ENCODE measurements around the gene GABRD.

GABRD gene

DNA sequence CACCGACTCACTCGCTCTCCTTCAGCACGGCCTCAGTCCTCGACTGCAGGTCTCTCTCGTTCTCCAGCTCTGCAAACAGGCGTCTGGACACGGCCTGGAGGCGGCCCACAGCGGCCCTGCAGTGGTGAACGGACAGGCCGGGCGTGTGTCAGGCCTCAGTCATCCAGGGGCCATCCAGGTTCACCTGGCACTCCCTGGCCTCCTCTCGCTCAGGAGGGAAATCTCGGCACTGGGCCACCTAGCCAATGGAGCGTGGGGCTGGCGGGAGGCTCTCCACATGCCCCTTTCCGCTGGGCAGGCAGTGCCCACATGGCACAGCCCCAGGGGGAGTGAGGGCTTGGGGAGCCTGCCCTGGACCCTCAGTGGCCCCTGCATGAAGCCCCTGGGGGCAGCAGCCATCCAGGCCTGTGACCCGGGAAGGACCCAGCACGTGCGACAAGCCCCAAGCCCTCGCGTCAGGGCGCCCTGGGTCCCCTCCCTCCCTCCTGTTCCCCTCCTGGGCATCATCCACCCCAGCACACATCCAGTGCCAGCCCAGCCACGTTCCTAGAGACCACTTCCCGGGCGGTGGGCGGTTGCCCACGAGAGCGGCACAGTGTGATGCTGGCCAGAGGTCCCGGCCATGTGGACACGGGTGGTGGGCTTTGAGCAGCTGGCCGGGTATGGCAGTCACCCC, 33.6 kb upstream of the GABRD start:
- no peak for DNase-seq

DNA sequence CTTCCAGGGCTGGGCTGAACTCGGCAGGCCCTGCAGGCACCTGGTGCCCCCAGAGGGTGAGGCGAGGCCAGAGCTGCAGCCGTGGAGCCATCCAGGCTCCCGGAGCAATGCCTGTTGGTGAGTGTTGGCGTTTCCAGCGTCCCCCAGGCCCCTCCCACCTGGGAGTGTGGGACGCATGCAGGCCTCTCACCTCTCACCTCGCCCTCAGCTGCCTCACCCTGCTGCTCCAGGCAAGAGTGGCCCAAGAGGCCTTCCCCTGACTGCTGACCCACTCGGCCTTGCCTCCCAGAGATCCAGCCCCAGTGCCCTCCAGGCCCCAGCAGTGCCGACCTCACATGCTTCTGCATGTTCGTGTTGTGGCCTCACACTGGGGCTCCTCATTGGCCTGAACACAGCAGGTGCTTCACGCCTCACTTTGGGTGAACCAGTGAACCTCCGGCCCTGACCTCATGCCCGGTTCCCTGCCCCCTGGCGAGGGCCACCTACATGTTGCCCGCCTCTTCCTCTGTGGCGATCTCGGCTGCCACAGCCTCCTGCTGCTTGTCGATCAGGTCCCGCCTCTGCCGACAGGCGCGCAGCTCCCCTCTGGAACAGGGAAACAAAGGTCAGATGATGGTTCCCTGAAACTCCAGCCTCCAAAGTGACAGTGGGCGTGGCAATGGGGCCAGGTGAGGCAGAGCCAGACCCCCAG, 32.5 kb upstream of the GABRD start:
- DNase-seq: no peak

DNA sequence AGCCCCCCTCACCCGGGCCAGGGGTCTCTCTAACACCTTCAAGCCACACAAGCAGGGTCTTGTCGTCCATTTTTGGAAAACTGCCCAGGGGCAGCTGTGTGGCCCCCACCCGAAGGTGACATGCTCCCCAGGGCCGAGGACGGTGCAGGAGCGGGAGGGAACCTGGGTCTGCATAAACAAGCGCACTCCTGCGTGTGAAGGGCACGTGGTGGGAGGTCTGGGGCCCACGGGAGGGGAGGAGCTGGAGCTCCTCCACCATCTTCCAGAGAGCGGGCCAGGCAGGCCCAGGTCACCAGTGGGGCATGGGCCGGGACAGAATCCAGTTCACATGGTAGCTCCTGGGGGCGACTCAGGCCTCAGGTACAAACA, 32.0 kb upstream of the GABRD start:
- DNase-seq: no peak

DNA sequence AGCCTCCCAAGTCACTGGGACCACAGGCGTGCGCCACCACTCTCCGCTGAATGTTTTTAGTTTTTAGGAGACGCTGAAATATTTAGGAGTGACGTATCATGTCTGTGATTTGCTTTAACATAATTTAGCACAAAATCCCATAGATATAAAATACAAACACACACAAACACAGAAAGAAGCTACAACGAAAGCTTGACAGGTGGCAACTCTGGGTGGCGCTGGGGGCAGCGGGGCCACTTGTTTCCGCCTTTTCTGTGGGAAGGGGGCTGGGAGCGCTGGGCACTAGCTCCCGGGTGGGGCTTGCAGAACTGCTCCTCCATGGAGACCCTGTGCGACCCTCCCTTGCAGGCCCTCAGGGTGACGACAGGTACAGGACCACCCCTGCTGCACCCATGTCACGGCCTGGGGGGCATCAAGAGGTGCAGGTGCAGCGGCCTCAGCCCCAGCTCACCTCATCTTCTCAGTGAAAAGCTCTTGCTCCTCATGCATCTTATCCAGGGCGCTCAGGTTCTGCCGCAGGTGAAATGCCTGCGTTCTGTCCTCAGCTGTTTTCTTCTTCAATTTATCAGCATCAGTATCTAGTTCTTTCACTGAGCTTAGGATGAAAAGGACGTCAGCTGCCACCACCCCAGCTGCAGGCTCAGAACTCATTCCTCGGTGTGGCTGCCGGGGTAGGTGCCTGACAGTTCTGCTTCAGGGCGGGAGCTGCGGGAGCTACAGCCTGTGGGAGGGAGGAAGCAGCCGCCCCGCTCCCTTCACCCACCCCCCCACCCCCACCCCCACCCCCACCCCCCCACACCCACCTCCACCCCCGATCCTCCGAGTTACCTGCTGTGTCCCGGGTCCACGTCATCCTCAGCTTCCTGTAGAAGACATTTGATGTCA, 30.8 kb upstream of the GABRD start:
- no peak for DNase-seq

DNA sequence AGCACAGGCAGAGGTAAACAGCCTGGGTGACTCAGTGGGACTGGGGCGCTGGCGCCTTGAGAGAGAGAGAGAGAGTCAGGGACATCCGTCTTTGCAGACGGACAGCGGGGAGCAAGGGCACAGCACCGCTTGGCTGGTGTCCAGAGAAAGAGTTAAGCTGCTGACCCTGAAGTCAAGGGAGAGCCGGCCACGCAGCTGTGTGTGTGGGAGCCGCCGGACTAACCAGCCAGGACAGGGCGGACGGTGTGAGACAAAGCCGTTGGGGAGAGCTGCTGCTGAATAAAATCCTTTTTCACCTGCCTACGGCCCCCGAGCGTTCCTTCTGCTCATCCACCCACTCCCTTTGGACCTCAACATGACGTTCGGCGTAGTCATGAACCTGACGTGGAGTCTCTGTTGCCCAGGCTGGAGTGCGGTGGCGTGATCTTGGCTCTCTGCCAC, 30.0 kb upstream of the GABRD start:
- no peak for DNase-seq

DNA sequence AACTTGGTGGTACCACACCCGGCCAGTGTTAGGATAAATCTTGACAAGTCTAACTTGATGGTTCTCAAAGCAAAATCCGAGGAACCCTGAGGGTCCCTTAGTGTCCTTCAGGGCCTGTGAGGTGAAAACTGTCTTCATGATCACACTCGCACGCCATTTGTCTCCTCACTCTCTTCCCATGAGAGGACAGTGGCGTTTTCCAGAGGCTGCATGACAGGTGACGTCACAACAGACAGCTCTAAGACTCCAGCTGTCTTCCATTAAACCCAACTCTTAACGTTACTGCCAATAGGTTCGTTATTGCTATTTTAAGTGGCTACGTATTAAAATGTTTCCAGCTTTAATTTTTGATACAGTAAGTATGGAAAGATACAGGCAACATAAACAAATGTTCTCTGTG, 29.4 kb upstream of the GABRD start:
- DNase-seq: no peak

DNA sequence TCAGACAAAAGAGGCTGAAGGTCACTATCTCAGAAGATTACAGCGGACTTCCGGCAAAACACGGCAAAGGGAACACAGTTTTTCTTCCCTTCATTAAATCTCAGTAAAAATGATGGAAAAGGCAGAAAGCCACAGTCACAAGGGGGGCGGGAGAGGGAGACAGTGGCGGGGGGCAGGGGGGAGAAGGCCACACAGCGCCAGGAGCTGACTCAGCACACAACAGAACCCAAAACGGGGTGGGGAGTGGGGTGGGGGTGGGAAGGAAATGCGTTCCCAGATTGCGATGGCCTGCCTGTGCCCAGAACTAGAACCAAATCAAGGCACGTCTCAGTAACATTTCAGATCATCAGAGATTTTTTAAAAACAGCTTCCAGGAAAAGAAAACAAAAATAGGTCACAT, 28.9 kb upstream of the GABRD start:
- no peak for DNase-seq

DNA sequence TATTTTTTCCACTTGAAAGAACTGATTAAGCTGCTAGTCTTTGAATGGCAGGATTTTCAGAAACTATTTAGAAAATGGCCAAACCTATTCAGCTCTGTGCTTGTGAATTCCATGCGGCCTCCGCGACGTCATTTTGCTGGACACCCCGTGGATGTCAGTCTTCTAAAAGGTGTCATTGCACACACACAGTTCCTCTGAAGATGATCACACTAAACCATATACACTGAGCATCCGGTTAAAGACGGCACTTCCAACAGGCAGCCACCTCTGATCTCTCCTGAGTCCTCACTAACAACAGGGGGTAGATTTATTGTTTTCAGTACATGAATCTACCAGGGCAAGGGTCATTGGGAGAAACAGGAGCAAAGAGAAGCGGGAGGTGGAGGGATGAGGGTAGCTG, 24.6 kb upstream of the GABRD start:
- no peak for DNase-seq

DNA sequence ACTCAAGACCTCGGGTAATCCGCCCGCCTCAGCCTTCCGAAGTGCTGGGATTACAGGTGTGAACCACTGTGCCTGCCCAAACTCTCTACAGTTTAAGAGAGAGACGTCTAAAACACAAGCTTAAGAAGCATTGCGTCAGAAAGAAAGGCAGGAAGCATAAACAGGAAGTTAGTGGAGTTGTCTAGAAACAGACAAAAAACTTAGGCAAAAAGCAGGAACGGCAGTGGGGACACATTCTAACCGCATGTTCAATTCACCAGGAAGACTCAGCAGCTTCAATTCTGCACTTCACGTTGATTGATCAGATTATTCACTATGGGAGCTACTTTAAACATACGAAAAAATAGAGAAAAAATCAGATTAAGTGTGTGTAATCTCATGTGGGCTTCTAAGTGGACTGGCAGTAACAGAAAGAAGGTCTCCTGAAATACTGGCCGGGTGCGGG, 22.9 kb upstream of the GABRD start:
- no peak for DNase-seq

DNA sequence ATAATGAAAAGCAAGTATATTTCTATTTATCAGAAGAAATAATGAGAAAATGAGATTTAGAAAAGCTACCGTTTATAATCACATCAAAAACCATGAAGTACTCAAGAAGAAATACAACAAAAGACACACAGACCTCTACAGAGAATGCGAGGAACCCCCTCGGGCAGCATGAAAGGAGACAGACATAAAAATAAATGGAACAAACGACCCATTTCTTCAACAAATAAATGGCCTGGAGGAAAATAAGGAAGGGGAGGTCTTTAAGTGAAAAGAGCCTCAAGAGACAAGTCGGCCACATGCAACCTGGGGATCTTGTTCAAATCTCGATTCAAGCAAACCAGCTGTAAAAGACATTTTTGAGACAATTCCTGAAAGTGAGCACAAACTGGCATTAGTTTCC, 21.6 kb upstream of the GABRD start:
- no peak for DNase-seq

DNA sequence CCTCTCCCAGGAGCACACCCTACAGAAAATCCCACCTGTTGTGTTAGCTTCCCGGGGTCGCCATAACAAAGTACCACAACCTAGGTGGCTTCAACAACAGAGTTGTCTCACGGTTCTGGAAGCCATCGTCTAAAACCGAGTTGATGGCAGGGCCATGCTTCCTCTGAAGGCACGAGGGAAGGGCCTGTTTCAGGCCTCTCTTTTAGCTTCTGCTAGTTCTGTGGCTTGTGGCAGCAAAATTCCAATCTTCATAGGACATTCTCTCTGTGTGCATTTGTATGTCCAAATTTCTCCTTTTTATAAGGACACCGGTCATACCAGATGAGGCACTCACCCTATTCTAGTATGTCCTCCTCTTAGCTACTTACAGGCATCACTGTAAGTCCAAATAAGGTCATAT, 18.7 kb upstream of the GABRD start:
- no peak for DNase-seq

DNA sequence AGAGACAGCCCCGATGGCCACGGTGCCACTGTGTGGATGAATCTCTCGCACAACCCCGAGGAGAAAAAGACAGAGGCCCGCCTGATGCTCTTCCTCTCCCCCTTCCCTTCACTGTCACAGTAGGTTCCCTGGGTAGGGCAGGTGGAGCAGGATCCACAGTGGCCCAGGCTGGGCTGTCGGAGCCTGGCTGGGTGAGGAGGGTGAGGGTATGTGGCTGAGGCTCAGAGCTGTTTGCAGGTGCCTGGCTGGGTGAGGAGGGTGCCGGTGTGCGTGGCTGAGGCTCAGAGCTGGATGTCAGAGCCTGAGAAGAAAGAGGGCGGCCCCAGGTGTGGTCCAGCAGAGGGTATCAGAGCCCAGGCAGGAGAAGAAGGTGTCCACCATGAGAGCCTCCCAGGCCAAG, 18.3 kb upstream of the GABRD start:
- no peak for DNase-seq

DNA sequence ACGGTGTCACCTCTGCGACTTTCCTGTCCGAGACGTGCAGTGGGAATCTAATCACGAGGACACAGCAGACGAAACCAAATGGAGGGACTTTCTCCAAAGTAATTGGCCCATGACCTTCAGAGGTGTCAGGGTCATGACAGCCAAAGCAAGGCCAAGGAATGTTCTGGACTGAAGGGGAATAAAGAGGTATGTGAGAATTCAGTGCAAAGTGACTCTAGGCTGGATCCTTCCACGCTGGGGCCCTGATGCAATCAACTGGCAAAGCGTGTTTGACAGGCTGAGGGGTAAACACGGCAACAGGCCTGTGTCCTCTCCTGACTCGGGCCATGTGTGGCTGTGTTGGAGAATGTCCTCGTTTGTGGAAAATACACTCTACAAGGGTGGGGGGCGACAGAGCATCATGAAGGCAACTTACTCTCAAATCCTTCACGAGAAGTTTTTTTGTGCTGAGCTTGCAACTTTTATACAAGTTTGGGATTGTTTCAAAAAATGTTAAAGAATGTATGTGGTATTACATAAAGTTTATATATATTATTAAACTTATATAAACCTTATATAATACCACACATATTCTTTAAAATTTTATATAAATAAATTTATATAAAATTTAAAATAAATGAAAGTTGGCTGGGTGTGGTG, 17.3 kb upstream of the GABRD start:
- DNase-seq: no peak

DNA sequence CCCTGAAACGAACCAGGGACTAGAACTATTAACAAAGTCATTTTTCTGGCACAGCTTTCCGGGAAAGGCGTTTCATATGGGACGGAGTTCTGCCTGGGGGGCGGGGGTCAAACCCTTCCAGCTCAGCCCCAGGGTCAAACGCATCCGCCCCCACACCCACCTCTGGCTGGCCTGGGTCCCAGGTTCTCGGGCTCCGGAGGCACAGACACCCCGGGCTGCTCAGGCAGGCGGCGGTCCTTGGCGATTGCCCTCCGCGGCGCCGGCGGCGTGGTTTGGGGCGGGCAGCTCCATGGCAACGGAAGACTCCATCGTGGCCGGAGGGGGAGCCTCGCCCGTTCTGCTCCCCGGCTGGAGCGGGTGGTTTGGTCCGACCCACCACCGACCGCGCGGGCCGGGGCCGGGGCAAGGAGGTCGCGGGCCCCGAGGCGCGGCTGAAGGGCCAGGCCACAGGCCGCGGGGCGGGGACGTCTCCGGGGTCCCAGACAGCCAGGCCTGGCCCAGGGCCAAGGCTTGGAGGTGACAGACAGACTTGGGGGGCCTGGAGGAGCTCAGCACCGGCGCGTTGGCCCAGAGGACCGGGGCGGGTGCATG, 15.5 kb upstream of the GABRD start, which contains the start of gene CFAP74:
Gene CFAP74 (minus strand): TSS at position 246 of the 591 bp plus-strand sequence. CDS start 12,830 bp downstream, outside the sequence.
- no peak for DNase-seq

DNA sequence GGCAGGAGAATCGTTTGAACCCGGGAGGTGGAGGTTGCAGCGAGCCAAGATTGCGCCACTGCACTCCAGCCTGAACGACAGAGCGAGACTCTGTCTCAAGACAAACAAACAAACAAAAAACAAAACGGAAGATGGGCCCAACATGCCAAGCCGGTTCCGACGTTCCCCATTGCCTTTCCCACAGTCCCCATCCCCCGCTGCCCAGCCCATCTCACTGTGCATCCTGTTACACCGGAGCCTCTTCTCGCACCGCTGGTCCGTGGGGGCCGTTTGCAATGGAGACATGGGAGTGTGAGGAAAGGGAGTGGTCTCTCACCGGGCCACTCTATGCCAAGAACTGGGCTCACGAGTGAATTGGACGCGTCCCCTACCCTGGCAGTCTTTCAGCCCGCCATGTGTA, 14.3 kb upstream of the GABRD start:
- no peak for DNase-seq

DNA sequence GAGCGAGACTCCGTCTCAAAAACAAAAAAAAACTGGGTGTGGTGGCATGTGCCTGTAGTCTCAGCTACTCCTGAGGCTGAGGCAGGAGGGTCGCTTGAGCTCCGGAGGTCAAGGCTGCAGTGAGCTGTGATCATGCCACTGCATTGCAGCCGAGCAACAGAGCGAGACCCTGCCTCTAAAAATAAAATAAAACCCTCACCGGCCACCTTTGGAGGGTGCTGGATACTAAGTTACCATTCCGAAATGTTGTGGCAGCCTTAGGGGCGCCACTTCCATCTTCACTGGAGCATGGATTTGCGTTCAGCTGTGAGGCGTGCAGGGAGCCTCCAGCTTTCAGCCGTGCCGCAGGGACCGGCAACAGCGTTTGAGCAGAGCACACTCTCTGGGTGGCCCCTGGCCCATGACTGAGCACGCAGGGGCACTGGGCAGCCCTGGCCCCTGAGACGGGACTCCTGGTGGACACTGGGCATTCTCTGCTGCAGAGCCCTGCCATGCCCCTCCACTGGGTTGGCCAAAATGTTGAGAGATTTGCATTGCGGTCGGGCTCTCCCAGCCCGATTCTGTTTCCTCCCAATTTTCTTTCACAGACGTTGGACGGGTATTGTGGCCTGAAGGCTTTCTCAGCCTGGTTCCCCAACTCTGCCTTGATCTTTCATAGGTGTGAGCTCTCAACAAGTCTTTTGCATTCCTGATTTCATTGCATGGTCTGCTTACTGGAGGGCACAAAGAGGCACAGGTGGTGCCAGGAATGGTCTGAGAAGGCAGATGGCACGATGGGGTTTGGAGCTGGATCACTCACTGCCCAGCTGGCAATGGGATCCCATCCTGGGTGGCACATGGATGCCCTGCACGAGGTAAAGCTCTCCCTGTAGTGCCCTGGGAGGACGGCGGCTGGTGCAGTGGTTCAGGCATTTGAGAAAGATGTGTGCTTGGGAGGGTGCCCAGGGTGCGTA, 9.8 kb upstream of the GABRD start:
- no peak for DNase-seq

DNA sequence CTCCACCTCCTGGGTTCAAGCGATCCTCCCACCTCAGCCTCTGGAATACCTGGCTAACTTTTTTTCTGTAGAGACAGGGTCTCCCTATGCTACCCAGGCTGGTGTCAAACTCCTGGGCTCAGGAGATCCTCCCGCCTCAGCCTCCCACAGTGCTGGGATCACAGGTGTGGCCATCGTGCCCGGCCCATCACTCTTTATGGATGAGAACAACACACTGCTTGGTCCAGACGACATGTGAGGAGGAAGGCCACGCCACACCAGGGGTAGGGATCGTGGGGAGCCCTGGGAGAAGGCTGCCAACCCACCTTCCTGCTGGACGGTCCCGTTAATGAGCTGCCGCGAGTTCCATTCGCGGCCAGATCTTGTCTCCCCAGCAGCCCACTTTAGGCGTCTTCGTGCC, 5.0 kb upstream of the GABRD start:
- no peak for DNase-seq

DNA sequence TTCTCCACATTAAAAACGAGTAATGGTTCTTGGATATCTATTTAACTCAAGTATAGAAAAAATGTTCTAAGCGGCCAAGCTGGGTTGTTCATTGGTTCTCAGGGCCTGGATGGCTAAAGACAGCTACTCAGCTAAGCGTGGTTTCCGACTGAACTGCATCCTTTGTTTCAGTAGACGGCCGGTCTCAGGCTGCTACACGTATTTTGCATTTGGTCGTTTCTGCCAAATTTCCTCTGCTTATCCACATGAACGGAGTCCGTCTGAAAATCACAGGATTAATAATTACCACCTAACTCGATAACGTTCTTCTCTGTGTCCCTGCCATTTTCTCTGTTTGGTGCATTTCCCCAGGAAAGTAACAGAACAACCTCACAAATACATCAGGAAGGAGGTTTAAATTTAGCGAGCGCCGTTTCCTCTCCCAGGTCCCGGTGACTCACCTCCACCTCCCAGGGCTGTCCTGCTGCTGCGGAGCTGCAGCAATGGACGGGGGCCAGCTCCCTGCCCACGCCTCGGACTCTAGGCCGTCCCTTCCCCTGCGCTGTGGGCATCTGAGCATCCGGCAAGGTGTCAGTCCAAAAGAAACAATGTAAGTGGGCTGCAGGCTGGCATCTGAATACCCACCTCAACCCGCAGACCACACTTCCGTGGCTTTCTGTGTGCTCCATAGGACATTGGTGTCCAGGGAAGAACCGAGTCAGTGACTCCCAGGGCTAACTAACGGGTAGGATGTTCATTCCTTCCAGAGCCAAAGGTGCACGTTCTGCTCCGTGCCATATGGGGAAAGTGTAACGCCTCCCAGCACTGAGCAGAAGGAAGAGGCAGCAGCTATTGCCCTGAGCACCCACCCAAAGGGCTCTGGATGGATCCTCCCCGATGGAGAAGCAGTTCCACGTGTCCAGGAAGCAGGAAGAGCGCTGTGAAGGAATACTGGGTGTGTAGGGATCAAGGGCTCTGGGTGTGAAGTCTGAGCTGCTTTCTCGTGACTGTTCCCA, 4.1 kb upstream of the GABRD start:
- DNase-seq: no peak

DNA sequence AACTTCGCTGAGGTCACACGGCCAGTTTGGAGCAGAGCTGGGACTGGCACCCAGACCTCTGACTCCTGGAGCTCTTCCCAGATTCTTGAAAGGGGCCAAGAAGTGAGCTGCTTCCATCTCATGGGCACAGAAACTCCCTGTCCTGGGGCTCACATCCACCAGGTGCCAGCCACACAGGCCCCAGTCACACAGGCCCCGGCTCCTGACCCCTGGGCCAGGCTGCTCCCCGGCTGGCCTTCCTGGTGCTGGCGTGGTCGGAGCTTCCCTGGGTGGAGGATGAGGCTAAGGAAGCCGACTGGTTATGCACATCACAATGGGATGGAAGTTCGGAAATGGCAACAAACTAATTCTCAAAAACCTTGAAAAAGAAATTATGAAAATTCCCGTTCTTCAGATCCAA, 3.0 kb upstream of the GABRD start:
- DNase-seq: no peak
